ENCODE measurements around the gene TNF.

GRCh38 chr6:31530659-31531058, 44.7 kb upstream of the TNF start:
- TF ChIP-seq KLF16 (tag by site-specific recombination; IDR thresholded peaks at IDR 0.05) (no peak), GFI1B (tag by site-specific recombination; IDR thresholded peaks at IDR 0.05) (no peak)
